Measurements from ENCODE around the gene CACNA1C. TPM values are rescaled to one million over a fixed set of nuclear protein-coding genes. Genes with fewer than 3 reads are reported as not detected.

The CACNA1C gene
- total RNA-seq, 1 experiment from 2014 or later = 1.1 TPM

- Mint-ChIP-seq H3K9me3 (no peaks in the 10 kb centered on the region; a peak in 1 of 5 replicates), H3K27ac (no peak overlapping the region), H3K36me3 (ENCODE audit: insufficient read depth in 1 of 3, low read depth in 3 of 3) (no peaks in the 10 kb centered on the region), H3K4me1 (no peaks in the 10 kb centered on the region), H3K27me3 (ENCODE audit: low read depth) (peaks cover 6% of the 10 kb centered on the region), H3K4me3 (no peak overlapping the region)
- Histone ChIP-seq H2BK5ac (ENCODE audit: insufficient read length, low read length) (no peak overlapping the region), H4K91ac (ENCODE audit: insufficient read length, low read depth, low read length) (no peak overlapping the region), H3T11ph (ENCODE audit: low read length) (no peak overlapping the region), H4K8ac (replicated peaks; ENCODE audit: insufficient read length, low read depth, low read length) (no peak overlapping the region), H2BK20ac (ENCODE audit: low read depth, low read length, poor library complexity, severe bottlenecking) (no peak overlapping the region), H3K79me1 (ENCODE audit: insufficient read depth, low read depth, low read length, poor library complexity, severe bottlenecking) (no peaks in the 10 kb centered on the region), H3K9me3 (ENCODE audit: control insufficient read depth, low read depth, low read length) (no peaks in the 10 kb centered on the region), H4K20me1 (ENCODE audit: control insufficient read depth, insufficient read depth, insufficient read length) (no peaks in the 10 kb centered on the region), H3K23me2 (ENCODE audit: insufficient read length, low read depth, low read length, poor library complexity, severe bottlenecking) (no peaks in the 10 kb centered on the region), H2BK12ac (ENCODE audit: insufficient read length, low read depth, low read length) (no peak overlapping the region), H4K5ac (ENCODE audit: insufficient read length, low read depth, low read length) (no peak overlapping the region), H3K79me2 (ENCODE audit: insufficient read depth, low read length) (no peaks in the 10 kb centered on the region), H3K4me1 (ENCODE audit: insufficient read depth, low read length) (no peaks in the 10 kb centered on the region), H2AK5ac (ENCODE audit: insufficient read length, low read length) (no peak overlapping the region), H3K23ac (ENCODE audit: insufficient read length, low read depth, low read length) (no peak overlapping the region), H2BK15ac (ENCODE audit: low read depth, low read length) (no peak overlapping the region), H2AFZ (ENCODE audit: low read length) (no peak overlapping the region), H3K27me3 (ENCODE audit: insufficient read depth, low read length) (no peaks in the 10 kb centered on the region), H3K56ac (ENCODE audit: insufficient read length, low read depth, low read length) (no peak overlapping the region), H3K4ac (ENCODE audit: low read depth, low read length) (no peak overlapping the region), H3K4me2 (ENCODE audit: insufficient read depth, insufficient read length, low read length) (no peak overlapping the region), H2BK120ac (ENCODE audit: low read depth, low read length, poor library complexity, severe bottlenecking) (no peak overlapping the region), H3K27ac (ENCODE audit: insufficient read length, low read depth, low read length) (no peak overlapping the region), H3K14ac (ENCODE audit: insufficient read depth, low read length) (no peak overlapping the region), H3K18ac (ENCODE audit: insufficient read length, low read depth, low read length) (no peak overlapping the region), H3K9ac (ENCODE audit: extremely low read depth, insufficient read length, low read length) (no peak overlapping the region)
- no peak for TF ChIP-seq CTCF (conservative IDR thresholded peaks at IDR 0.05)
- no peak for DNase-seq
- no CpG with 5 or more reads among the region's 8 CpGs for WGBS (ENCODE audit: extremely low coverage, insufficient read length, low lambda C conversion rate)
Measured at GRCh38 chr12:2477009-2477766, 424.4 kb downstream of the CACNA1C start.

Data from H9 (cell line).